Spleen (tissue), 11 donors: Measurements from ENCODE around the gene PLP1. TPM values are rescaled to one million over a fixed set of nuclear protein-coding genes. Genes with fewer than 3 reads are reported as not detected.

Experiments
- DNase-seq: peaks from one replicate; pipeline ENCODE4 v3.0.0-alpha.2; 2020
- H3K27ac ChIP-seq, 8 donors: fragments of 200-600 bp; sonication (generic) in 7 of 8; 1 replicate in 4 of 8; 2 replicates in 4 of 8; pipeline versions ENCODE4 v1.5.0 to v1.8.0; 2016 to 2021; ENCODE audit warnings: inconsistent platforms in 4 of 8, mild to moderate bottlenecking in 4 of 8, moderate library complexity in 1 of 8
- H3K27me3 ChIP-seq, 7 donors: fragments of 200-600 bp; sonication (generic) in 6 of 7; replicated peaks in 1 of 7; 1 replicate in 4 of 7; 2 replicates in 3 of 7; pipeline versions ENCODE4 v1.5.0 to v1.8.0; 2016 to 2021; ENCODE audit warnings: inconsistent platforms in 3 of 7, mild to moderate bottlenecking in 1 of 7
- H3K36me3 ChIP-seq, 6 donors: fragments of 200-600 bp; sonication (generic) in 5 of 6; 1 replicate in 4 of 6; 2 replicates in 2 of 6; pipeline versions ENCODE4 v1.5.0 to v1.8.0; 2016 to 2021; ENCODE audit warnings: inconsistent platforms in 2 of 6
- H3K4me1 ChIP-seq, 6 donors: fragments of 200-600 bp; sonication (generic) in 5 of 6; 1 replicate in 3 of 6; 2 replicates in 3 of 6; pipeline versions ENCODE4 v1.5.0 to v1.8.0; 2016 to 2021; ENCODE audit warnings: inconsistent platforms in 3 of 6
- H3K4me3 ChIP-seq, 8 donors: fragments of 200-600 bp; sonication (generic) in 7 of 8; 1 replicate in 4 of 8; 2 replicates in 4 of 8; pipeline versions ENCODE4 v1.5.0 to v1.8.0; 2016 to 2021; ENCODE audit warnings: inconsistent platforms in 4 of 8, mild to moderate bottlenecking in 4 of 8, moderate library complexity in 2 of 8
- H3K9me3 ChIP-seq, 8 donors: fragments of 200-600 bp; sonication (generic) in 7 of 8; 1 replicate in 4 of 8; 2 replicates in 4 of 8; pipeline versions ENCODE4 v1.5.0 to v1.8.0; 2016 to 2021; ENCODE audit warnings: inconsistent platforms in 4 of 8
- POLR2A ChIP-seq, 3 donors: fragments of 450-650 bp; IDR thresholded peaks; one replicate each; pipeline ENCODE4 v1.5.1; 2017; ENCODE audit warnings: antibody characterized with exemption in 3 of 3, mild to moderate bottlenecking in 1 of 3
- POLR2AphosphoS5 ChIP-seq, 3 donors: sonication (generic); formaldehyde crosslinking; IDR thresholded peaks; one replicate each; pipeline ENCODE4 v1.5.1; 2017; ENCODE audit warnings: antibody characterized with exemption in 3 of 3
- WGBS, 5 donors: extraction: QIAGEN DNeasy Blood & Tissue Kit in 3 of 5; methylation state at CpG; one replicate each; pipeline versions ENCODE4 v1.1.5 to v1.1.7; 2013 to 2018; 5-methylcytosine and 5-hydroxymethylcytosine counted together
- intact Hi-C: fragments of 100-400 bp; cut with DNase I; formaldehyde crosslinking; loops from one replicate; pipeline ENCODE4 v1.15.0; 2023; ENCODE audit warnings: low total_unique reads
- polyA plus RNA-seq, 3 donors: library from polyadenylated mRNA; stranded (reverse); fragments of 200-250 nt; gene quantifications; one replicate each; pipeline ENCODE4 v1.2.1, GENCODE V29; 2013
- total RNA-seq, 7 donors: library from RNA; depleted of rRNA in 3 of 7; stranded (reverse); fragments of >200 nt in 3 of 7; fragmentation: NEBNext Ultra II Directional in 4 of 7; extraction: Animal tissue kit (Norgen Biotek cat#: 25700) in 4 of 7; gene quantifications; one replicate each; pipeline versions ENCODE4 v1.1.0 to v1.2.1, GENCODE V29; 2016 to 2021
- TF ChIP-seq, protein P1 (sequence below), 11 experiments: fragments of 200-600 bp in 7 of 11; fragments of 450-650 bp in 4 of 11; sonication (generic) in 4 of 11; IDR thresholded peaks in 8 of 11; conservative IDR thresholded peaks in 3 of 11; 1 replicate in 7 of 11; 2 replicates in 4 of 11; pipeline versions ENCODE4 v1.4.0 to v1.8.0; 2016 to 2021; ENCODE audit warnings: antibody characterized with exemption in 11 of 11, inconsistent platforms in 4 of 11, mild to moderate bottlenecking in 1 of 11
- donor health status: healthy with polysubstance abuse.
- donor health status: DM: no; HTN: no; CAD: no; lungs with moderate emphysema.
- donor health status: DM: no; HTN: no; CAD: no.
- donor health status: Bipolar disorder and iron deficiency.
- donor health status: healthy.
- donor health status: DM: no; HTN: no; CAD: no.
- donor health status: DM: yes; HTN: yes; CAD: no.

The PLP1 gene
- total and polyA plus RNA-seq, 10 donors = 0.17 to 20.6 (median 0.39) TPM; not detected in 5

DNA sequence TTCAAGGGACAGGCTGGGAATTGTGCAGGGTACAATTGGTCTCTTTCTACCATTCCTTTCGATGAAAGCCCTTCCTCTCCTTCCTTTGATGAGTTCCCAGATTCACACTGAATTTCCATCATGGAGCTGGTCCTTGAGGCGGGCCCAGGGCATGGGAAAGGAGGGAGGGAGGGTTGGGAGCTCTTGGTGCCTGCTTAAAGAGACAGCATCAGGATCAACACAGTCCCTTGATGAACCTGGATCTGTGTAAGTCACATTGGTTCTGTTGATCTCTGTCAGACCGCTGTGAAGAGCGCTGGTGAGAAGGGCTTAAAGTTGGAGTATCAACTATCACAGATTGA is 4.4 kb downstream of the PLP1 start:
- intact Hi-C loops = no loop called here
- H3K27ac ChIP-seq = no peak overlapping the region
- H3K36me3 ChIP-seq = no peaks in the 10 kb centered on the region
- H3K4me1 ChIP-seq = no peaks in the 10 kb centered on the region
- 73 to 89% (median 80%) methylated on average over 4 of the region's 4 CpGs for WGBS, 5 donors
- no peaks in the 10 kb centered on the region for H3K9me3 ChIP-seq
- no peak for DNase-seq
- TF ChIP-seq, protein P1, sequence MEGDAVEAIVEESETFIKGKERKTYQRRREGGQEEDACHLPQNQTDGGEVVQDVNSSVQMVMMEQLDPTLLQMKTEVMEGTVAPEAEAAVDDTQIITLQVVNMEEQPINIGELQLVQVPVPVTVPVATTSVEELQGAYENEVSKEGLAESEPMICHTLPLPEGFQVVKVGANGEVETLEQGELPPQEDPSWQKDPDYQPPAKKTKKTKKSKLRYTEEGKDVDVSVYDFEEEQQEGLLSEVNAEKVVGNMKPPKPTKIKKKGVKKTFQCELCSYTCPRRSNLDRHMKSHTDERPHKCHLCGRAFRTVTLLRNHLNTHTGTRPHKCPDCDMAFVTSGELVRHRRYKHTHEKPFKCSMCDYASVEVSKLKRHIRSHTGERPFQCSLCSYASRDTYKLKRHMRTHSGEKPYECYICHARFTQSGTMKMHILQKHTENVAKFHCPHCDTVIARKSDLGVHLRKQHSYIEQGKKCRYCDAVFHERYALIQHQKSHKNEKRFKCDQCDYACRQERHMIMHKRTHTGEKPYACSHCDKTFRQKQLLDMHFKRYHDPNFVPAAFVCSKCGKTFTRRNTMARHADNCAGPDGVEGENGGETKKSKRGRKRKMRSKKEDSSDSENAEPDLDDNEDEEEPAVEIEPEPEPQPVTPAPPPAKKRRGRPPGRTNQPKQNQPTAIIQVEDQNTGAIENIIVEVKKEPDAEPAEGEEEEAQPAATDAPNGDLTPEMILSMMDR (IDR thresholded peaks at IDR 0.05 in 8 of 11, conservative IDR thresholded peaks at IDR 0.05 in 3 of 11) = no peak
- TF ChIP-seq POLR2AphosphoS5 (IDR thresholded peaks at IDR 0.05) (no peak), POLR2A (IDR thresholded peaks at IDR 0.05) (no peak)
- H3K27me3 ChIP-seq = peaks cover 0 to 10% (median 0%) of the 10 kb centered on the region in 7 donors
- no peak overlapping the region for H3K4me3 ChIP-seq

DNA sequence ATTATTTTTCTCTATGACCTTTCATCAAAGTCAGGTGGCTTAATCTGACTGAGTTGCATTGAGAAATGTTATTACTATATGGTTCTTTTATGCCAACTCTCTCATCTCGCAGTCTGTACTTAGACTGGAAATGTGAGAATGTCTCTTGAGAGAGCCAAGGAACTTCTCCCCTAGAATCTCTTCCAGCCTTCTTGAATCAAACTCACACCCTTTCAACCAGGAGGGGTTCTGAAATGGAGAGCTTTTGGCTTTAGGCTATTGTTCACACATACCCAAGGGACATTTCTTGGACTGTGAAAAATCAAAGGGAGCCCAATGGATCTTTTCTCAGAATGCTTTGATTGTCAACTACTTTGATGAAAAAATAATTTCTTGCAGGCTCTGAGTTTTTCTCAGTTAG is 5.1 kb downstream of the PLP1 start:
- intact Hi-C loops = no loop called here
- 85 to 100% (median 100%) methylated on average over 1 of the region's 1 CpG for WGBS, 5 donors
- no peaks in the 10 kb centered on the region for H3K9me3 ChIP-seq
- H3K4me1 ChIP-seq = no peaks in the 10 kb centered on the region
- H3K27ac ChIP-seq = no peak overlapping the region
- TF ChIP-seq POLR2A (IDR thresholded peaks at IDR 0.05) (no peak), POLR2AphosphoS5 (IDR thresholded peaks at IDR 0.05) (no peak)
- TF ChIP-seq, protein P1 (IDR thresholded peaks at IDR 0.05 in 8 of 11, conservative IDR thresholded peaks at IDR 0.05 in 3 of 11) = no peak
- peaks cover 0 to 5% (median 0%) of the 10 kb centered on the region in 7 donors for H3K27me3 ChIP-seq
- H3K36me3 ChIP-seq = no peaks in the 10 kb centered on the region
- no peak overlapping the region for H3K4me3 ChIP-seq
- DNase-seq = no peak

DNA sequence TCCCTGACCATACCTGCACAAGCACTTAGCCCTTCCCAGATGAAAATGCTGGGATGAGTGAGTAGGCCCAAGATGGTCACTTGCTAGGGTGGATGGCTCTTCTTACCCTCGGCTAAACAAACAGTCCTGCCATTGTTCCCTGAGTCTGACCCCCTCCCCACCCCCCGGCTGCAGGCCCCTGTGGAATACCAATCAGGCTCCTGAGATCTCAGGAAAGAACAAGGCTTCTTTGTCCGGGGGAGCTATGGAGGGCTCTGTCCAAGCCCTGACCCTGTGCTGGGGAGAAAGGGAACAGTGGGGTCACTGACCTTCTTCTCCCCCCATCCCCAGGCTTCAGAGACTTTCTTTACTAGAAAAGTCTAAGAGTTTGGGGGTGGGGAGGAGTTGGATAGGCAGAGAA is 6.0 kb downstream of the PLP1 start:
- intact Hi-C loops = no loop called here
- H3K4me3 ChIP-seq = no peak overlapping the region
- TF ChIP-seq, protein P1 (IDR thresholded peaks at IDR 0.05 in 8 of 11, conservative IDR thresholded peaks at IDR 0.05 in 3 of 11) = no peak
- H3K27ac ChIP-seq = no peak overlapping the region
- no peaks in the 10 kb centered on the region for H3K4me1 ChIP-seq
- no peaks in the 10 kb centered on the region for H3K27me3 ChIP-seq
- no peaks in the 10 kb centered on the region for H3K9me3 ChIP-seq
- no peak for DNase-seq
- WGBS, 5 donors = 71 to 96% (median 79%) methylated on average over 3 of the region's 3 CpGs
- H3K36me3 ChIP-seq = no peaks in the 10 kb centered on the region

DNA sequence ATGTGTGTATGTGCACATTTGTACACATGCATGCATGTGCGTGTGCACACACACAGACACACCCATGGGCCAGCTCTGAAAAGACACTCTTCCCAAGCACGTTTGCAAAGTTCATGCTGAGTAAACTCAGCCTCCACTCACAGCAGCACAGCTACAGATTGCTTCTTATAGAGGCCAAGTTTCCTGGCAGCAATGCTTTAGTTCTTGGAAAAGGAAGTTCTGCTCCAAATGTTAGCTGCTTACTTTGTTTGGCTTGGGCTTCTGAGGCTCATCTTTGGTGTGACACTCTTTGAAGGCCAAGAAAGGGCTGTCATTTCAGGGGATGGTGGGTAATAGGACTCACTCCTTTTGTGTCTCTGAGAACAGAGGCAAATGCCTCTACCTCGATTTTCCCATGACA is 6.6 kb downstream of the PLP1 start:
- Histone ChIP-seq H3K36me3 (no peaks in the 10 kb centered on the region), H3K4me3 (no peak overlapping the region), H3K27ac (no peak overlapping the region), H3K9me3 (no peaks in the 10 kb centered on the region), H3K4me1 (no peaks in the 10 kb centered on the region), H3K27me3 (no peaks in the 10 kb centered on the region)
- no peak for DNase-seq
- intact Hi-C loops = no loop called here
- TF ChIP-seq POLR2A (IDR thresholded peaks at IDR 0.05) (no peak), POLR2AphosphoS5 (IDR thresholded peaks at IDR 0.05) (no peak)
- TF ChIP-seq, protein P1 (IDR thresholded peaks at IDR 0.05 in 8 of 11, conservative IDR thresholded peaks at IDR 0.05 in 3 of 11) = no peak
- WGBS, 5 donors = 58 to 71% (median 59%) methylated on average over 3 of the region's 3 CpGs
